IMR-90 (cell line): ENCODE measurements around the gene ALOX12B. TPM values are rescaled to one million over a fixed set of nuclear protein-coding genes. Genes with fewer than 3 reads are reported as not detected.
A peak's percentile ranks its signal among the peaks of the same experiment; 100 is the strongest.

Experiments used
- ATAC-seq: fragments of 200-7000 bp; cut with Tn5 transposase; 2 replicates; pipeline ENCODE4 v1.9.1; 2020; ENCODE audit warnings: low read depth, mild to moderate bottlenecking, moderate library complexity
- BruUV-seq: library from RNA; stranded (reverse); fragments of 400-500 nt; replicated peaks from 2 replicates; lab custom pipeline; 2021; lab: Mats Ljungman, UMichigan
- CTCF ChIA-PET: fragments of 300-600 bp; formaldehyde crosslinking; extraction: SDS; loops from one replicate; lab custom pipeline; 2021; ENCODE audit warnings: antibody characterized with exemption; lab: Yijun Ruan, JAX
- POLR2A ChIA-PET: fragments of 300-600 bp; sonication (Branson Sonifier 250); formaldehyde crosslinking; loops from one replicate; lab custom pipeline; 2022; ENCODE audit warnings: antibody characterized with exemption; ENCODE audit not compliant: unreplicated experiment; lab: Charles Lee
- DNase-seq: peaks from one replicate; pipeline ENCODE4 v3.0.0; 2013
- H2AFZ ChIP-seq: replicated peaks from 2 replicates; pipeline ENCODE3; 2013; ENCODE audit warnings: low read length, mild to moderate bottlenecking; ENCODE audit not compliant: poor library complexity
- H2AK5ac ChIP-seq: 2 replicates; pipeline ENCODE4 v1.6.1; 2013; ENCODE audit warnings: low read depth, low read length, inconsistent platforms
- H2AK9ac ChIP-seq: replicated peaks from 2 replicates; pipeline ENCODE3; 2013; ENCODE audit warnings: mild to moderate bottlenecking, low read depth, low read length, moderate library complexity; ENCODE audit not compliant: poor library complexity
- H2BK120ac ChIP-seq: 2 replicates; pipeline ENCODE4 v1.6.1; 2013; ENCODE audit warnings: low read depth, low read length, inconsistent platforms
- H2BK15ac ChIP-seq: 3 replicates; pipeline ENCODE4 v1.6.1; 2013; ENCODE audit warnings: low read depth, low read length, inconsistent platforms
- H2BK20ac ChIP-seq: 2 replicates; pipeline ENCODE4 v1.6.1; 2013; ENCODE audit warnings: low read depth, mild to moderate bottlenecking, inconsistent platforms, low read length, moderate library complexity
- H2BK5ac ChIP-seq: 2 replicates; pipeline ENCODE4 v1.6.1; 2013; ENCODE audit warnings: mild to moderate bottlenecking, low read depth, low read length, inconsistent platforms; ENCODE audit not compliant: poor library complexity, severe bottlenecking
- H3K14ac ChIP-seq: replicated peaks from 2 replicates; pipeline ENCODE4 v1.6.1; 2013; ENCODE audit warnings: low read depth, low read length, inconsistent platforms
- H3K18ac ChIP-seq: 2 replicates; pipeline ENCODE4 v1.6.1; 2013; ENCODE audit warnings: low read depth, low read length, control low read depth
- H3K23ac ChIP-seq: 2 replicates; pipeline ENCODE4 v1.6.1; 2013; ENCODE audit warnings: low read depth, low read length, inconsistent platforms
- H3K27ac ChIP-seq: 2 replicates; pipeline ENCODE4 v1.5.1; 2013; ENCODE audit warnings: mild to moderate bottlenecking, control low read depth, low read length; ENCODE audit not compliant: insufficient read depth
- H3K27me3 ChIP-seq: 2 replicates; pipeline ENCODE4 v1.6.1; 2013; ENCODE audit warnings: low read length; ENCODE audit not compliant: control insufficient read depth, insufficient read depth
- H3K36me3 ChIP-seq: 2 replicates; pipeline ENCODE4 v1.6.1; 2013; ENCODE audit warnings: low read length, mixed read lengths; ENCODE audit not compliant: control insufficient read depth, insufficient read depth
- H3K4ac ChIP-seq: 2 replicates; pipeline ENCODE4 v1.6.1; 2013; ENCODE audit warnings: low read depth, low read length, inconsistent platforms
- H3K4me1 ChIP-seq: 2 replicates; pipeline ENCODE4 v1.6.1; 2013; ENCODE audit warnings: low read length, mixed read lengths; ENCODE audit not compliant: control insufficient read depth, insufficient read depth
- H3K4me2 ChIP-seq: 2 replicates; pipeline ENCODE4 v1.6.1; 2013; ENCODE audit warnings: low read depth, mild to moderate bottlenecking, control low read depth, low read length, moderate library complexity
- H3K4me3 ChIP-seq: 2 replicates; pipeline ENCODE4 v1.5.1; 2013; ENCODE audit warnings: low read depth, mild to moderate bottlenecking, control low read depth, low read length, moderate library complexity; ENCODE audit not compliant: insufficient read depth
- H3K56ac ChIP-seq: 2 replicates; pipeline ENCODE4 v1.6.1; 2013; ENCODE audit warnings: low read length, inconsistent platforms; ENCODE audit not compliant: insufficient read depth; ENCODE audit errors: extremely low read depth
- H3K79me1 ChIP-seq, 2 experiments: 2 replicates each; pipeline ENCODE4 v1.6.1; 2013; ENCODE audit warnings: low read length in 2 of 2, inconsistent platforms in 1 of 2, low read depth in 1 of 2
- H3K9ac ChIP-seq: 2 replicates; pipeline ENCODE4 v1.6.1; 2013; ENCODE audit warnings: low read depth, low read length, control low read depth
- H3K9me1 ChIP-seq: 2 replicates; pipeline ENCODE4 v1.6.1; 2013; ENCODE audit warnings: low read length, inconsistent platforms; ENCODE audit not compliant: insufficient read depth
- H3K9me3 ChIP-seq: 2 replicates; pipeline ENCODE4 v1.6.1; 2013; ENCODE audit warnings: low read length; ENCODE audit not compliant: control insufficient read depth, insufficient read depth
- H4K20me1 ChIP-seq: 2 replicates; pipeline ENCODE4 v1.6.1; 2013; ENCODE audit warnings: low read length, inconsistent platforms; ENCODE audit not compliant: insufficient read depth
- H4K5ac ChIP-seq: 2 replicates; pipeline ENCODE4 v1.6.1; 2013; ENCODE audit warnings: mild to moderate bottlenecking, low read depth, low read length, control low read depth
- H4K8ac ChIP-seq, 2 experiments: 2 replicates each; pipeline ENCODE4 v1.6.1; 2013; ENCODE audit warnings: low read depth in 2 of 2, low read length in 2 of 2, control low read depth in 1 of 2, inconsistent platforms in 1 of 2
- H4K91ac ChIP-seq: 2 replicates; pipeline ENCODE4 v1.6.1; 2013; ENCODE audit warnings: low read depth, low read length, inconsistent platforms; ENCODE audit not compliant: insufficient read depth
- BHLHE40 ChIP-seq: fragments of 150-350 bp; IDR thresholded peaks from 2 replicates; pipeline ENCODE4 v1.6.1; 2016; ENCODE audit warnings: mild to moderate bottlenecking, low read depth, low read length
- CEBPB ChIP-seq: IDR thresholded peaks from 2 replicates; pipeline ENCODE4 v1.6.1; 2012; ENCODE audit warnings: low read depth, low read length, improper control_type of control experiment
- CHD1 ChIP-seq: IDR thresholded peaks from 2 replicates; pipeline ENCODE4 v1.6.1; 2012; ENCODE audit warnings: low read depth, low read length, improper control_type of control experiment
- CTCF ChIP-seq: conservative IDR thresholded peaks from 2 replicates; pipeline ENCODE4 v1.5.1; 2012; ENCODE audit warnings: mild to moderate bottlenecking, low read depth, low read length, improper control_type of control experiment
- ELK1 ChIP-seq: fragments of 150-350 bp; IDR thresholded peaks from 2 replicates; pipeline ENCODE4 v1.6.1; 2016; ENCODE audit warnings: low read depth, mild to moderate bottlenecking, low read length, moderate library complexity, borderline replicate concordance
- FOS ChIP-seq: fragments of 150-350 bp; IDR thresholded peaks from 2 replicates; pipeline ENCODE4 v1.6.1; 2016; ENCODE audit warnings: low read depth, low read length
- MAFK ChIP-seq: IDR thresholded peaks from 2 replicates; pipeline ENCODE4 v1.6.1; 2012; ENCODE audit warnings: low read depth, low read length, improper control_type of control experiment
- MAZ ChIP-seq: IDR thresholded peaks from 2 replicates; pipeline ENCODE4 v1.6.1; 2012; ENCODE audit warnings: low read depth, mild to moderate bottlenecking, low read length, improper control_type of control experiment, moderate library complexity, borderline replicate concordance
- MXI1 ChIP-seq: IDR thresholded peaks from 2 replicates; pipeline ENCODE4 v1.6.1; 2012; ENCODE audit warnings: low read depth, mild to moderate bottlenecking, low read length, moderate library complexity, borderline replicate concordance
- NFE2L2 ChIP-seq: fragments of 150-350 bp; IDR thresholded peaks from 2 replicates; pipeline ENCODE4 v1.6.1; 2016; ENCODE audit warnings: low read depth, mild to moderate bottlenecking, low read length
- POLR2A ChIP-seq: IDR thresholded peaks from 2 replicates; pipeline ENCODE4 v1.6.1; 2012; ENCODE audit warnings: mild to moderate bottlenecking, low read depth, low read length
- RAD21 ChIP-seq: IDR thresholded peaks from 2 replicates; pipeline ENCODE4 v1.6.1; 2012; ENCODE audit warnings: low read length, improper control_type of control experiment
- RCOR1 ChIP-seq: IDR thresholded peaks from 2 replicates; pipeline ENCODE4 v1.6.1; 2012; ENCODE audit warnings: mild to moderate bottlenecking, low read length, improper control_type of control experiment; ENCODE audit not compliant: insufficient replicate concordance
- RFX5 ChIP-seq: IDR thresholded peaks from 2 replicates; pipeline ENCODE4 v1.8.0; 2012; ENCODE audit warnings: low read depth, mild to moderate bottlenecking, low read length, moderate library complexity
- SMC3 ChIP-seq: fragments of 150-350 bp; IDR thresholded peaks from 2 replicates; pipeline ENCODE4 v1.6.1; 2016; ENCODE audit warnings: low read depth, mild to moderate bottlenecking, antibody characterized with exemption, low read length, moderate library complexity
- USF2 ChIP-seq: fragments of 150-350 bp; IDR thresholded peaks from 2 replicates; pipeline ENCODE4 v1.6.1; 2017; ENCODE audit warnings: mild to moderate bottlenecking, antibody characterized with exemption, low read length, low read depth
- WGBS, 2 experiments: methylation state at CpG; one replicate each; pipeline versions ENCODE4 v1.1.5 to v1.1.7; 2013; ENCODE audit warnings: missing lambda C conversion rate in 2 of 2; ENCODE audit not compliant: insufficient read length in 1 of 2; ENCODE audit errors: extremely low coverage in 2 of 2; 5-methylcytosine and 5-hydroxymethylcytosine counted together
- dilution Hi-C: fragments of 300-500 bp; cut with HindIII; formaldehyde crosslinking; loops from one replicate; pipeline ENCODE4 v1.14.3; 2018; ENCODE audit warnings: low sequenced_read_pairs; ENCODE audit not compliant: unreplicated experiment
- in situ Hi-C: fragments of 300-500 bp; cut with MboI; formaldehyde crosslinking; loops from 3 replicates; pipeline ENCODE4 v1.14.3; 2019; ENCODE audit warnings: low sequenced_read_pairs, inconsistent platforms, mixed read lengths
- intact Hi-C: fragments of 100-400 bp; cut with micrococcal nuclease; formaldehyde crosslinking; loops from 2 replicates; pipeline ENCODE4 v1.10.0; 2022
- polyA plus RNA-seq, 3 experiments: library from polyadenylated mRNA; depleted of rRNA; stranded (reverse); fragments of >200 nt; gene quantifications; 2 replicates each; pipeline ENCODE4 v1.2.3, GENCODE V29; 2012; ENCODE audit warnings: low replicate concordance in 1 of 3
- total RNA-seq: library from RNA; depleted of rRNA; stranded (reverse); fragments of >200 nt; gene quantifications from 2 replicates; pipeline ENCODE4 v1.2.3, GENCODE V29; 2012

ALOX12B gene
- total and polyA plus RNA-seq, 2 of the 4 experiments (the other 2 are of a cell fraction): not detected

- no peak overlapping the region for H2BK15ac ChIP-seq
- no peak overlapping the region for H2AK5ac ChIP-seq
- H3K9me1 ChIP-seq: peaks cover 9% of the 10 kb centered on the region
- no peak overlapping the region for H4K8ac ChIP-seq
- no peak overlapping the region for H2BK5ac ChIP-seq
- intact Hi-C loops: no loop called here
- no peaks in the 10 kb centered on the region; a peak in 1 of 4 replicates for H3K79me1 ChIP-seq
- no peak overlapping the region for H2BK120ac ChIP-seq
- no peak overlapping the region for H3K23ac ChIP-seq
- in situ Hi-C loops: loop anchor here (5.0 kb wide), 1 partner anchor 101 kb away; no protein-coding TSS in a partner anchor
- no peak overlapping the region for H3K27ac ChIP-seq
- H3K4me1 ChIP-seq: peaks cover 14% of the 10 kb centered on the region
- 0% methylated on average over 13 of the region's 25 CpGs; no CpG with 5 or more reads in 1 of the 2 experiments for WGBS, 2 experiments
- no peak overlapping the region for H3K14ac ChIP-seq
- no peak overlapping the region for H4K5ac ChIP-seq
- no peak for TF ChIP-seq ELK1
- TF ChIP-seq NFE2L2: no peak
- TF ChIP-seq CTCF: no peak
- no peak for TF ChIP-seq RAD21
- TF ChIP-seq CHD1: no peak
- TF ChIP-seq BHLHE40: no peak
- no peak for TF ChIP-seq MAZ
- no peak for TF ChIP-seq USF2
- TF ChIP-seq FOS: no peak
- TF ChIP-seq RFX5: no peak
- no peak for TF ChIP-seq CEBPB
- TF ChIP-seq RCOR1: no peak
- no peak for TF ChIP-seq MAFK
- TF ChIP-seq SMC3: no peak
- TF ChIP-seq POLR2A: no peak
- TF ChIP-seq MXI1: no peak
- H3K18ac ChIP-seq: no peak overlapping the region
- H3K4me3 ChIP-seq: peak overlapping the region; percentile 73
- no peak for ATAC-seq
- H4K91ac ChIP-seq: no peak overlapping the region
- BruUV-seq: no TSS peak
- no peaks in the 10 kb centered on the region for H3K36me3 ChIP-seq
- peak overlapping the region; percentile 86; the same call in 1 of the 2 replicates for H3K4me2 ChIP-seq
- peak overlapping the region; percentile 88 for H2AFZ ChIP-seq
- dilution Hi-C loops: loop anchor here (25.0 kb wide), 1 partner anchor 116 kb away; the partner anchor contains the start of genes CTC1 and PFAS
- DNase-seq: no peak
- H3K9me3 ChIP-seq: no peaks in the 10 kb centered on the region
- peaks cover 24% of the 10 kb centered on the region for H4K20me1 ChIP-seq
- no peak overlapping the region for H3K56ac ChIP-seq
- H2BK20ac ChIP-seq: no peak overlapping the region
- peak overlapping the region; percentile 66 for H2AK9ac ChIP-seq
- H3K27me3 ChIP-seq: peaks cover 5% of the 10 kb centered on the region; the same call in 1 of the 2 replicates
- H3K4ac ChIP-seq: no peak overlapping the region
- no peak overlapping the region for H3K9ac ChIP-seq
- POLR2A ChIA-PET: no interaction called here
- CTCF ChIA-PET: interaction anchor here (1.0 kb wide), 1 partner anchor 102 kb away, joined by 4 read pairs; no protein-coding TSS in a partner anchor
These were observed 33.8 kb upstream of the ALOX12B start for GRCh38 chr17:8121407-8121680.
